ENCODE measurements around the gene SLC1A5. TPM values are rescaled to one million over a fixed set of nuclear protein-coding genes. Genes with fewer than 3 reads are reported as not detected.

SLC1A5 gene
- total RNA-seq: 100 to 1,000 TPM in 1 of 2 donors, 10 to 100 TPM in 1; 84.3 to 169 TPM

DNA sequence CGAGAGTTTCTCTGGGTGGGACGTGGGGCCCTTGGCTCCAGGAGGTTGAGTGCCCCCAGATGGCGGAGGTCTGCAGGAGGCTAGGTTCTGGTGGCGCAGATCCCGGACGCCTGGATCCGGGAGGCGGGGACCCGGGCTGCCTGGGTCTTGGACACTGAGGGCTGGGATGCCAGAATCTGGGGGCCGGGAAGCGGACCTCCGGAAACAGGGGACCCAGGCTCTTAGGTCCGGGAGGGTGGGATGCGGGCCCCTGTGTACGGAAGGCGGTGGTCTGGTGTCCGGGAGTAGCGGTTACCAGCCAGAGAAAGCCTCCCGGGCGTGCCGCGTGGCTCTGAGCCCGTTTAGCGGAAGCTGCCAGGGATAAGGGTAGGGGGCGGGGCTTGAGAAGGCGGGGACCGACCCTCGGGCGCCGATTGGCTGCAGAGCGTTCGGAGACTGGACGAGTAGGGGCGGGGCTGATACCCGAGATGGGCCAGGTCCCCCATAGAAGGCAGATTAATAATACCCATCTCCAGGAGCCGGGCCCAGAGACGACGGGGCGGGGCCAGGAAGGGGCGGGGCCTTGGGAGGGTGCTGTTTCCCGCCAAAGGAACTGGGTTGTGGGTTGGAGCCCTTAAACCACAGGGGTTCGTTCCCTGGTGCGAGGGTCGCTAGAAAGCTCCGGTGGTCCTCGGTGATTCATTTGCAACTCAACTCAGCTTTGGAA is at the start of gene SLC1A5:
Gene SLC1A5, minus strand, starts transcription at position 333 of the 706 bp plus-strand sequence. CDS start 629 bp downstream, outside the sequence.
- Histone ChIP-seq H3K9me3 (no peaks in the 10 kb centered on the region), H3K27ac (peak within 1 kb of the TSS; percentile 95), H3K4me1 (peaks cover 13% of the 10 kb centered on the region), H3K36me3 (no peaks in the 10 kb centered on the region), H3K27me3 (no peaks in the 10 kb centered on the region), H3K4me3 (peak within 1 kb of the TSS; percentile 84), H3K9ac (ENCODE audit: low read depth in 2 of 2, low read length in 2 of 2) (peak within 1 kb of the TSS; percentile 96 to 98)
- intact Hi-C loops (cut with DNase I): no loop called here
- DNase-seq: peak; percentile 99
- TF ChIP-seq, protein P1, sequence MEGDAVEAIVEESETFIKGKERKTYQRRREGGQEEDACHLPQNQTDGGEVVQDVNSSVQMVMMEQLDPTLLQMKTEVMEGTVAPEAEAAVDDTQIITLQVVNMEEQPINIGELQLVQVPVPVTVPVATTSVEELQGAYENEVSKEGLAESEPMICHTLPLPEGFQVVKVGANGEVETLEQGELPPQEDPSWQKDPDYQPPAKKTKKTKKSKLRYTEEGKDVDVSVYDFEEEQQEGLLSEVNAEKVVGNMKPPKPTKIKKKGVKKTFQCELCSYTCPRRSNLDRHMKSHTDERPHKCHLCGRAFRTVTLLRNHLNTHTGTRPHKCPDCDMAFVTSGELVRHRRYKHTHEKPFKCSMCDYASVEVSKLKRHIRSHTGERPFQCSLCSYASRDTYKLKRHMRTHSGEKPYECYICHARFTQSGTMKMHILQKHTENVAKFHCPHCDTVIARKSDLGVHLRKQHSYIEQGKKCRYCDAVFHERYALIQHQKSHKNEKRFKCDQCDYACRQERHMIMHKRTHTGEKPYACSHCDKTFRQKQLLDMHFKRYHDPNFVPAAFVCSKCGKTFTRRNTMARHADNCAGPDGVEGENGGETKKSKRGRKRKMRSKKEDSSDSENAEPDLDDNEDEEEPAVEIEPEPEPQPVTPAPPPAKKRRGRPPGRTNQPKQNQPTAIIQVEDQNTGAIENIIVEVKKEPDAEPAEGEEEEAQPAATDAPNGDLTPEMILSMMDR (IDR thresholded peaks at IDR 0.05): no peak

GRCh38 chr19:46838160-46838559 is 49.8 kb upstream of the SLC1A5 start:
- H3K27me3 ChIP-seq: no peaks in the 10 kb centered on the region
- no peak for DNase-seq
- peaks cover 6% of the 10 kb centered on the region for H3K4me1 ChIP-seq
- no peak overlapping the region for H3K9ac ChIP-seq (ENCODE audit: low read depth in 2 of 2, low read length in 2 of 2)
- H3K27ac ChIP-seq: no peak overlapping the region
- intact Hi-C loops (cut with DNase I): no loop called here
- TF ChIP-seq, protein P1 (IDR thresholded peaks at IDR 0.05): no peak
- H3K4me3 ChIP-seq: no peak overlapping the region
- H3K9me3 ChIP-seq: no peaks in the 10 kb centered on the region
- no peaks in the 10 kb centered on the region for H3K36me3 ChIP-seq

DNA sequence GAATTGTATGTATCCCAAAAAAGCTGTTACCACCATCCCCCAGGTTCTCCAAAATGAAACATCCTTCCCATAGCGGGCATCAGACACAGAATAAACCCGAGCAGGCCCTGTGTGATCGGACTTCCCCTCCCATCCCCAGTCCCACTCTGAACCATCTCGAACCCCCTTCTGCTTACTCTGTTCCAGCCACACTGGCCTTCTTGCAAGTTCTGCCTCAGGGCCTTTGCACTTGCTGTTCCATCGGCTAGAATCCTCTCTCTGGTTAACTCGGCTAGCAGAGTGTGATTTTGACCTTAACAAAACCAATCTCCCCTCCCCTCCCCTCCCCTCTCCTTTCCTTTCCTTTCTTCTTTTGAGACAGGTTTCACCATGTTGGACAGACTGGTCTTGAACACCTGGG is 46.6 kb upstream of the SLC1A5 start:
- Histone ChIP-seq H3K27me3 (no peaks in the 10 kb centered on the region), H3K4me3 (no peak overlapping the region), H3K36me3 (no peaks in the 10 kb centered on the region), H3K4me1 (peaks cover 6% of the 10 kb centered on the region), H3K9me3 (no peaks in the 10 kb centered on the region), H3K27ac (no peak overlapping the region), H3K9ac (ENCODE audit: low read depth in 2 of 2, low read length in 2 of 2) (no peak overlapping the region)
- TF ChIP-seq, protein P1 (IDR thresholded peaks at IDR 0.05): no peak
- DNase-seq: no peak
- intact Hi-C loops (cut with DNase I): no loop called here

DNA sequence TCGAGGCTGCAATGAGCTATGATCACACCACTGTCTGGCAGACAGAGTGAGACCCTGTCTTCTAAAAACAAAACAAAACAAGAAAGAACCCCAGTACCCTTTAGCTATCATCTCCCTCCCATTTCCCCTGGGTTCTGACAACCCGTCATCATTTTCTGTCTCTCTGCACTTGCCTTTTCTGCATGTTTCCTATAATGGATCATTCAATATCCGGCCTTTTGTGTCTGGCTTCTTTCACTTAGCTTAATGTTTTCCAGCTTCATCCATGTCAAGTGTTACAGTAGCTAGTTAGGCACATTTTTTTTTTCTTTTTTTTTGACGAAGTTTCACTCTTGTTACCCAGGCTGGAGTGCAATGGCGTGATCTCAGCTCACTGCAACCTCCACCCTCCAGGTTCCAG is 45.7 kb upstream of the SLC1A5 start:
- Histone ChIP-seq H3K9me3 (no peaks in the 10 kb centered on the region), H3K9ac (ENCODE audit: low read depth in 2 of 2, low read length in 2 of 2) (no peak overlapping the region), H3K27me3 (no peaks in the 10 kb centered on the region), H3K36me3 (no peaks in the 10 kb centered on the region), H3K4me1 (no peaks in the 10 kb centered on the region), H3K4me3 (no peak overlapping the region), H3K27ac (no peak overlapping the region)
- intact Hi-C loops (cut with DNase I): no loop called here
- TF ChIP-seq, protein P1 (IDR thresholded peaks at IDR 0.05): no peak
- DNase-seq: no peak

GRCh38 chr19:46830864-46831263 is 42.5 kb upstream of the SLC1A5 start:
- Histone ChIP-seq H3K36me3 (no peaks in the 10 kb centered on the region), H3K9me3 (no peaks in the 10 kb centered on the region), H3K4me3 (no peak overlapping the region), H3K9ac (ENCODE audit: low read depth in 2 of 2, low read length in 2 of 2) (no peak overlapping the region), H3K4me1 (no peaks in the 10 kb centered on the region), H3K27me3 (no peaks in the 10 kb centered on the region), H3K27ac (no peak overlapping the region)
- DNase-seq: no peak
- TF ChIP-seq, protein P1 (IDR thresholded peaks at IDR 0.05): no peak
- intact Hi-C loops (cut with DNase I): no loop called here

Data from colonic mucosa (tissue), 4 donors.